A673 (cell line): Measurements from ENCODE around the gene RAB3IL1.

Experiments
- CTCF ChIP-seq: fragments of 300-800, 200-600 bp; sonication (generic); conservative IDR thresholded peaks from 2 replicates; pipeline ENCODE4 v1.5.1; 2017; ENCODE audit warnings: low read depth, mild to moderate bottlenecking, antibody characterized with exemption, low read length, moderate library complexity, mixed read lengths
- EZH2 ChIP-seq: fragments of 200-600 bp; sonication (generic); IDR thresholded peaks from 2 replicates; pipeline ENCODE4 v1.6.1; 2017; ENCODE audit warnings: borderline replicate concordance, low read depth, mild to moderate bottlenecking, mixed read lengths, antibody characterized with exemption, low read length; ENCODE audit not compliant: poor library complexity, severe bottlenecking

GRCh38 chr11:61882879-61883278 is 34.5 kb downstream of the RAB3IL1 start:
- no peak for TF ChIP-seq CTCF
- TF ChIP-seq EZH2, result no peak
